Upper lobe of left lung (tissue), 6 donors: ENCODE results near the gene LRRC53. TPM values are rescaled to one million over a fixed set of nuclear protein-coding genes. Genes with fewer than 3 reads are reported as not detected.

Source experiments
- ATAC-seq, 2 donors: fragments of 200-7000 bp; cut with Tn5 transposase; one replicate each; pipeline ENCODE4 v1.9.1; 2022; ENCODE audit warnings: mild to moderate bottlenecking in 2 of 2, moderate library complexity in 2 of 2; ENCODE audit not compliant: low FRiP score in 2 of 2
- DNase-seq, 2 donors: peaks; one replicate each; pipeline ENCODE4 v3.0.0-alpha.2; 2019 to 2020
- H3K27ac ChIP-seq, 4 donors: fragments of 200-600 bp; sonication (generic); one replicate each; pipeline ENCODE4 v1.5.1; 2016 to 2019
- H3K27me3 ChIP-seq, 4 donors: fragments of 200-600 bp; sonication (generic); one replicate each; pipeline ENCODE4 v1.5.1; 2017 to 2019
- H3K36me3 ChIP-seq, 4 donors: fragments of 200-600 bp; sonication (generic); one replicate each; pipeline ENCODE4 v1.5.1; 2016 to 2019
- H3K4me1 ChIP-seq, 4 donors: fragments of 200-600 bp; sonication (generic); one replicate each; pipeline ENCODE4 v1.5.1; 2018 to 2019
- H3K4me3 ChIP-seq, 4 donors: fragments of 200-600 bp; sonication (generic); one replicate each; pipeline ENCODE4 v1.5.1; 2017 to 2019; ENCODE audit warnings: mild to moderate bottlenecking in 2 of 4, moderate library complexity in 1 of 4
- H3K9me3 ChIP-seq, 4 donors: fragments of 200-600 bp; sonication (generic); one replicate each; pipeline ENCODE4 v1.5.1; 2018 to 2019
- CTCF ChIP-seq, 6 experiments: fragments of 450-650 bp in 4 of 6; fragments of 200-600 bp in 2 of 6; sonication (generic) in 2 of 6; IDR thresholded peaks; one replicate each; pipeline ENCODE4 v1.5.1; 2016 to 2019; ENCODE audit warnings: antibody characterized with exemption in 6 of 6
- EP300 ChIP-seq, 4 donors: sonication (generic); formaldehyde crosslinking; IDR thresholded peaks; one replicate each; pipeline ENCODE4 v1.5.1; 2017; ENCODE audit warnings: antibody characterized with exemption in 4 of 4, control low read depth in 2 of 4
- POLR2A ChIP-seq, 4 donors: fragments of 450-650 bp; IDR thresholded peaks; one replicate each; pipeline ENCODE4 v1.5.1; 2016 to 2017; ENCODE audit warnings: antibody characterized with exemption in 4 of 4, mild to moderate bottlenecking in 2 of 4
- POLR2AphosphoS5 ChIP-seq, 2 donors: sonication (generic); formaldehyde crosslinking; IDR thresholded peaks; one replicate each; pipeline ENCODE4 v1.5.1; 2017; ENCODE audit warnings: antibody characterized with exemption in 2 of 2
- WGBS, 2 donors: methylation state at CpG; one replicate each; pipeline ENCODE4 v1.1.5; 2017 to 2018; 5-methylcytosine and 5-hydroxymethylcytosine counted together
- total RNA-seq, 6 donors: library from RNA; depleted of rRNA in 4 of 6; stranded (reverse); fragments of >200 nt in 4 of 6; gene quantifications; one replicate each; pipeline versions ENCODE4 v1.1.0 to v1.2.1, GENCODE V29; 2016 to 2021
- donor health status: DM: no; HTN: no; CAD: no; lungs with moderate emphysema.
- donor health status: DM: no; HTN: yes; CAD: no; lungs with severe emphysema.

LRRC53 gene
- total RNA-seq, 6 donors from 2014 or later = not detected

GRCh38 chr1:74426208-74426937, 86.0 kb downstream of the LRRC53 start:
- TF ChIP-seq POLR2AphosphoS5 (IDR thresholded peaks at IDR 0.05) = no peak
- TF ChIP-seq EP300 (IDR thresholded peaks at IDR 0.05) = no peak
- TF ChIP-seq CTCF (IDR thresholded peaks at IDR 0.05) = no peak
- no peak for TF ChIP-seq POLR2A (IDR thresholded peaks at IDR 0.05)
- no peak overlapping the region for H3K27ac ChIP-seq
- 46 to 51% methylated on average over 7 of the region's 7 CpGs for WGBS, 2 donors
- DNase-seq (no peak), ATAC-seq (no peak)
- no peak overlapping the region for H3K4me3 ChIP-seq
- H3K27me3 ChIP-seq = no peaks in the 10 kb centered on the region
- H3K4me1 ChIP-seq = no peaks in the 10 kb centered on the region
- no peaks in the 10 kb centered on the region for H3K9me3 ChIP-seq
- no peaks in the 10 kb centered on the region for H3K36me3 ChIP-seq

- Histone ChIP-seq H3K4me1 (no peaks in the 10 kb centered on the region), H3K27ac (no peak overlapping the region), H3K27me3 (no peaks in the 10 kb centered on the region), H3K36me3 (no peaks in the 10 kb centered on the region), H3K9me3 (no peaks in the 10 kb centered on the region), H3K4me3 (no peak overlapping the region)
- no peak for ATAC-seq
- TF ChIP-seq POLR2AphosphoS5 (IDR thresholded peaks at IDR 0.05) (no peak), POLR2A (IDR thresholded peaks at IDR 0.05) (no peak), CTCF (IDR thresholded peaks at IDR 0.05) (no peak), EP300 (IDR thresholded peaks at IDR 0.05) (no peak)
- 69 to 76% methylated on average over 6 of the region's 6 CpGs for WGBS, 2 donors
- no peak for DNase-seq
These were observed 86.7 kb downstream of the LRRC53 start for GRCh38 chr1:74425676-74426075.

- no peaks in the 10 kb centered on the region for H3K36me3 ChIP-seq
- no peak for ATAC-seq
- H3K4me3 ChIP-seq = no peak overlapping the region
- H3K27me3 ChIP-seq = no peaks in the 10 kb centered on the region
- TF ChIP-seq POLR2A (IDR thresholded peaks at IDR 0.05) (no peak), CTCF (IDR thresholded peaks at IDR 0.05) (no peak), EP300 (IDR thresholded peaks at IDR 0.05) (no peak), POLR2AphosphoS5 (IDR thresholded peaks at IDR 0.05) (no peak)
- H3K27ac ChIP-seq = no peak overlapping the region
- no peak for DNase-seq
- H3K4me1 ChIP-seq = no peaks in the 10 kb centered on the region
- WGBS, 2 donors = 89 to 92% methylated on average over 2 of the region's 2 CpGs
- no peaks in the 10 kb centered on the region for H3K9me3 ChIP-seq
These were observed 88.9 kb downstream of the LRRC53 start for GRCh38 chr1:74423471-74423870.

- DNase-seq (no peak), ATAC-seq (no peak)
- WGBS, 2 donors = 66 to 67% methylated on average over 4 of the region's 4 CpGs
- no peaks in the 10 kb centered on the region for H3K4me1 ChIP-seq
- H3K27me3 ChIP-seq = no peaks in the 10 kb centered on the region
- H3K27ac ChIP-seq = no peak overlapping the region
- H3K4me3 ChIP-seq = no peak overlapping the region
- H3K36me3 ChIP-seq = no peaks in the 10 kb centered on the region
- no peaks in the 10 kb centered on the region for H3K9me3 ChIP-seq
- TF ChIP-seq POLR2A (IDR thresholded peaks at IDR 0.05) (no peak), EP300 (IDR thresholded peaks at IDR 0.05) (no peak), CTCF (IDR thresholded peaks at IDR 0.05) (no peak), POLR2AphosphoS5 (IDR thresholded peaks at IDR 0.05) (no peak)
These were observed 89.8 kb downstream of the LRRC53 start for GRCh38 chr1:74422421-74423292.
